Measurements from ENCODE around the gene ATP6V0A1.

GRCh38 chr17:42538482-42538881, 79.8 kb downstream of the ATP6V0A1 start:
- TF ChIP-seq CTCF (IDR thresholded peaks at IDR 0.05), result no peak
- TF ChIP-seq ZFX (IDR thresholded peaks at IDR 0.05; ENCODE audit: borderline replicate concordance), result no peak

All from 22Rv1 (cell line).